Glutamatergic neuron (in vitro differentiated cells): ENCODE measurements around the gene SLC25A53. TPM values are rescaled to one million over a fixed set of nuclear protein-coding genes. Genes with fewer than 3 reads are reported as not detected.
A peak's percentile ranks its signal among the peaks of the same experiment; 100 is the strongest.

ENCODE experiments used
- DNase-seq: peaks from one replicate; pipeline ENCODE4 v3.0.0; 2022
- H3K27ac Mint-ChIP-seq: one replicate; pipeline ENCODE4 v1.8.0; 2020; ENCODE audit warnings: mild to moderate bottlenecking, mixed read lengths, inconsistent platforms; ENCODE audit not compliant: unreplicated experiment
- H3K27me3 Mint-ChIP-seq: one replicate; pipeline ENCODE4 v1.8.0; 2020; ENCODE audit warnings: mild to moderate bottlenecking, moderate library complexity, mixed read lengths, inconsistent platforms; ENCODE audit not compliant: unreplicated experiment
- H3K36me3 Mint-ChIP-seq: one replicate; pipeline ENCODE4 v1.8.0; 2020; ENCODE audit warnings: mild to moderate bottlenecking, mixed read lengths, inconsistent platforms; ENCODE audit not compliant: unreplicated experiment
- H3K4me1 Mint-ChIP-seq: one replicate; pipeline ENCODE4 v1.8.0; 2020; ENCODE audit warnings: mild to moderate bottlenecking, low read depth, mixed read lengths, inconsistent platforms; ENCODE audit not compliant: unreplicated experiment
- H3K4me3 Mint-ChIP-seq: one replicate; pipeline ENCODE4 v1.8.0; 2020; ENCODE audit warnings: mild to moderate bottlenecking, mixed read lengths, inconsistent platforms; ENCODE audit not compliant: unreplicated experiment
- H3K9me3 Mint-ChIP-seq: one replicate; pipeline ENCODE4 v1.8.0; 2020; ENCODE audit warnings: mild to moderate bottlenecking, moderate library complexity, mixed read lengths, inconsistent platforms; ENCODE audit not compliant: unreplicated experiment
- total RNA-seq: library from RNA; stranded (reverse); fragmentation: NEBNext Ultra II Directional; extraction: Animal tissue kit (Norgen Biotek cat#: 25700); gene quantifications from one replicate; pipeline ENCODE4 v1.2.1, GENCODE V29; 2021; ENCODE audit not compliant: unreplicated experiment
- TF ChIP-seq, protein P1 (sequence below): fragments of 200-600 bp; sonication (generic); IDR thresholded peaks from one replicate; pipeline ENCODE4 v1.5.0; 2021; ENCODE audit not compliant: partially characterized antibody, unreplicated experiment

Gene SLC25A53
- total RNA-seq, 1 donor from 2014 or later = 5.7 TPM

- TF ChIP-seq, protein P1, sequence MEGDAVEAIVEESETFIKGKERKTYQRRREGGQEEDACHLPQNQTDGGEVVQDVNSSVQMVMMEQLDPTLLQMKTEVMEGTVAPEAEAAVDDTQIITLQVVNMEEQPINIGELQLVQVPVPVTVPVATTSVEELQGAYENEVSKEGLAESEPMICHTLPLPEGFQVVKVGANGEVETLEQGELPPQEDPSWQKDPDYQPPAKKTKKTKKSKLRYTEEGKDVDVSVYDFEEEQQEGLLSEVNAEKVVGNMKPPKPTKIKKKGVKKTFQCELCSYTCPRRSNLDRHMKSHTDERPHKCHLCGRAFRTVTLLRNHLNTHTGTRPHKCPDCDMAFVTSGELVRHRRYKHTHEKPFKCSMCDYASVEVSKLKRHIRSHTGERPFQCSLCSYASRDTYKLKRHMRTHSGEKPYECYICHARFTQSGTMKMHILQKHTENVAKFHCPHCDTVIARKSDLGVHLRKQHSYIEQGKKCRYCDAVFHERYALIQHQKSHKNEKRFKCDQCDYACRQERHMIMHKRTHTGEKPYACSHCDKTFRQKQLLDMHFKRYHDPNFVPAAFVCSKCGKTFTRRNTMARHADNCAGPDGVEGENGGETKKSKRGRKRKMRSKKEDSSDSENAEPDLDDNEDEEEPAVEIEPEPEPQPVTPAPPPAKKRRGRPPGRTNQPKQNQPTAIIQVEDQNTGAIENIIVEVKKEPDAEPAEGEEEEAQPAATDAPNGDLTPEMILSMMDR = no peak
- Mint-ChIP-seq H3K9me3 (no peaks in the 10 kb centered on the region), H3K36me3 (no peaks in the 10 kb centered on the region), H3K4me1 (no peaks in the 10 kb centered on the region), H3K27me3 (no peaks in the 10 kb centered on the region), H3K4me3 (no peak overlapping the region), H3K27ac (no peak overlapping the region)
- no peak for DNase-seq
These were observed 51.2 kb downstream of the SLC25A53 start for GRCh38 chrX:104105330-104106262.

- TF ChIP-seq, protein P1 = no peak
These were observed 52.1 kb downstream of the SLC25A53 start for GRCh38 chrX:104104676-104105075.

DNA sequence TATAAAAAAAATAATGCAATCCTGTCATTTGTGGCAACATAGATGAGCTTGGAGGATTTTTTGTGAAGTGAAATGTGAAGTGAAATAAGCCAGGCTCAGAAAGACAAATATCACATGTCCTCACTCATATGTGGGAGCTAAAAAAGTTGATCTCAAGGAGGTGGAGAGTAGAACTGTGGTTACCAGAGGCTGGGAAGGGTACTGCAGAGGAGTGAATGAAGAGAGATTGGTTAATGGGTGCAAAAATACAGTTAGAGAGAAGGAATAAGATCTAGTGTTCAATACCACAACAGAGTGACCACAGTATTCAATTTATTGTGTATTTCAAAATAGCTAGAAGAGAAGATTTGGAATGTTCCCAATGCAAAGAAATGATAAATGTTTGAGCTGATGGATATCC, 57.9 kb downstream of the SLC25A53 start:
- no peaks in the 10 kb centered on the region for H3K27me3 Mint-ChIP-seq
- H3K36me3 Mint-ChIP-seq = no peaks in the 10 kb centered on the region
- H3K9me3 Mint-ChIP-seq = no peaks in the 10 kb centered on the region
- no peak overlapping the region for H3K27ac Mint-ChIP-seq
- no peaks in the 10 kb centered on the region for H3K4me1 Mint-ChIP-seq
- no peak for DNase-seq
- TF ChIP-seq, protein P1 = no peak
- H3K4me3 Mint-ChIP-seq = no peak overlapping the region

More at GRCh38 chrX:104104676-104105075, 52.1 kb downstream of the SLC25A53 start:
- Mint-ChIP-seq H3K27ac (no peak overlapping the region), H3K36me3 (no peaks in the 10 kb centered on the region), H3K4me1 (no peaks in the 10 kb centered on the region), H3K27me3 (no peaks in the 10 kb centered on the region), H3K4me3 (no peak overlapping the region), H3K9me3 (no peaks in the 10 kb centered on the region)
- no peak for DNase-seq

GRCh38 chrX:104098151-104098808, 58.5 kb downstream of the SLC25A53 start:
- no peak overlapping the region for H3K4me3 Mint-ChIP-seq
- no peaks in the 10 kb centered on the region for H3K36me3 Mint-ChIP-seq
- H3K27ac Mint-ChIP-seq = no peak overlapping the region
- no peaks in the 10 kb centered on the region for H3K4me1 Mint-ChIP-seq
- no peaks in the 10 kb centered on the region for H3K27me3 Mint-ChIP-seq
- DNase-seq = peak; percentile 22
- TF ChIP-seq, protein P1 = peak; percentile 73
- no peaks in the 10 kb centered on the region for H3K9me3 Mint-ChIP-seq

DNA sequence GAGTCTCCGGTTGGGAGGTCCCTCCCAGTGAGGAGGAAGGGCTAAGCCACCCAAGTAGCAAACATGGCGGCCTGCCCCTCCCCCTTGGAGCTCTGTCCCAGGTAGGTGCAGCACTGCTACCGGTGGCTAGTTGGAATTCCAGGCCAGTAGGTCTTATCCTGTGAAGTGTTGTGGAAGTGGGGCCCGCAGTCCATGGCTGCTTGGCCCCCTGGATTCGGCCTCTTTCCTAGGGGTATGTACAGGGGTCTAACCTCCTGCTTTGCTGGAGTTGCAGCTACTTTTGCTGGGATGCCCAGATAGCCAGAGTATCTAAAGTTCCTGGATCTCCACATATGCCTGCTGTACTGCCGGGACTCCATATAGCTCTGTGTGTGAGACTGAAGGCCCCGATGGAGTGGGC, 70.9 kb downstream of the SLC25A53 start:
- no peaks in the 10 kb centered on the region for H3K36me3 Mint-ChIP-seq
- TF ChIP-seq, protein P1 = no peak
- H3K9me3 Mint-ChIP-seq = no peaks in the 10 kb centered on the region
- no peaks in the 10 kb centered on the region for H3K27me3 Mint-ChIP-seq
- no peak overlapping the region for H3K4me3 Mint-ChIP-seq
- DNase-seq = no peak
- H3K4me1 Mint-ChIP-seq = no peaks in the 10 kb centered on the region
- no peak overlapping the region for H3K27ac Mint-ChIP-seq
